ENCODE results near the gene ARMC2.

DNA sequence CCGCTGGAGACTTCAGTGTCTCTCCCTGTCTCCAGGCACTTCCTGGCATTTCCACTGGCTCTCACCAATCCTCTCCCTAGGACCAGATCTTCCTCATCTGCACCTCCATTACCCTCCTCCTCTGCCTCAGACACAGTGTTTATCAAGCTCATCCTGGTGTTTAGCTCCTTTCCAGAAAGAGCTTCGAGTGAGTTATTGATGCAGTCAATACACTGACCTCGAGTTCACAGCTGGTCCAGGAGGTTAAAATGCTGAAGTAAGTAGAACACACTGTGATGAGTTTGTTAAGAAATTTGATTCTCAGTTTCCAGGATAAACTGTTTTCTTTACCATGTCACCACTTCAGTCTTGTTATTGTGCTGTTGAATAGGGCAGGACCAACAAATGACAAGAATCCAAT is 42.1 kb upstream of the ARMC2 start:
- TF ChIP-seq POLR2A (IDR thresholded peaks at IDR 0.05; ENCODE audit: extremely low read depth, insufficient read length): no peak
- TF ChIP-seq, protein P1, sequence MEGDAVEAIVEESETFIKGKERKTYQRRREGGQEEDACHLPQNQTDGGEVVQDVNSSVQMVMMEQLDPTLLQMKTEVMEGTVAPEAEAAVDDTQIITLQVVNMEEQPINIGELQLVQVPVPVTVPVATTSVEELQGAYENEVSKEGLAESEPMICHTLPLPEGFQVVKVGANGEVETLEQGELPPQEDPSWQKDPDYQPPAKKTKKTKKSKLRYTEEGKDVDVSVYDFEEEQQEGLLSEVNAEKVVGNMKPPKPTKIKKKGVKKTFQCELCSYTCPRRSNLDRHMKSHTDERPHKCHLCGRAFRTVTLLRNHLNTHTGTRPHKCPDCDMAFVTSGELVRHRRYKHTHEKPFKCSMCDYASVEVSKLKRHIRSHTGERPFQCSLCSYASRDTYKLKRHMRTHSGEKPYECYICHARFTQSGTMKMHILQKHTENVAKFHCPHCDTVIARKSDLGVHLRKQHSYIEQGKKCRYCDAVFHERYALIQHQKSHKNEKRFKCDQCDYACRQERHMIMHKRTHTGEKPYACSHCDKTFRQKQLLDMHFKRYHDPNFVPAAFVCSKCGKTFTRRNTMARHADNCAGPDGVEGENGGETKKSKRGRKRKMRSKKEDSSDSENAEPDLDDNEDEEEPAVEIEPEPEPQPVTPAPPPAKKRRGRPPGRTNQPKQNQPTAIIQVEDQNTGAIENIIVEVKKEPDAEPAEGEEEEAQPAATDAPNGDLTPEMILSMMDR (IDR thresholded peaks at IDR 0.05; ENCODE audit: low read depth, low read length): no peak
- TF ChIP-seq MYC (IDR thresholded peaks at IDR 0.05; ENCODE audit: low read depth, low read length): no peak
